GM12865 (cell line): Measurements from ENCODE around the gene TRIM27.
A peak's percentile ranks its signal among the peaks of the same experiment; 100 is the strongest.
"Not testable (repeated sequence)": the region's sequence is repeated elsewhere in the genome, so short reads cannot be mapped to it uniquely, and the experiment has no call there.

Experiments used
- DNase-seq: peaks from one replicate; pipeline ENCODE4 v3.0.0; 2010; ENCODE audit warnings: low read depth
- H3K4me3 ChIP-seq: 2 replicates; pipeline ENCODE4 v1.5.1; 2011; ENCODE audit warnings: mild to moderate bottlenecking, low read depth, low read length, control low read depth
- TF ChIP-seq, protein P1 (sequence below): IDR thresholded peaks from 2 replicates; pipeline ENCODE4 v1.5.1; 2011; ENCODE audit warnings: low read length, control low read depth, low read depth, inconsistent platforms; ENCODE audit not compliant: insufficient read depth; ENCODE audit errors: missing control alignments

The TRIM27 gene, protein sequence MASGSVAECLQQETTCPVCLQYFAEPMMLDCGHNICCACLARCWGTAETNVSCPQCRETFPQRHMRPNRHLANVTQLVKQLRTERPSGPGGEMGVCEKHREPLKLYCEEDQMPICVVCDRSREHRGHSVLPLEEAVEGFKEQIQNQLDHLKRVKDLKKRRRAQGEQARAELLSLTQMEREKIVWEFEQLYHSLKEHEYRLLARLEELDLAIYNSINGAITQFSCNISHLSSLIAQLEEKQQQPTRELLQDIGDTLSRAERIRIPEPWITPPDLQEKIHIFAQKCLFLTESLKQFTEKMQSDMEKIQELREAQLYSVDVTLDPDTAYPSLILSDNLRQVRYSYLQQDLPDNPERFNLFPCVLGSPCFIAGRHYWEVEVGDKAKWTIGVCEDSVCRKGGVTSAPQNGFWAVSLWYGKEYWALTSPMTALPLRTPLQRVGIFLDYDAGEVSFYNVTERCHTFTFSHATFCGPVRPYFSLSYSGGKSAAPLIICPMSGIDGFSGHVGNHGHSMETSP

DNA sequence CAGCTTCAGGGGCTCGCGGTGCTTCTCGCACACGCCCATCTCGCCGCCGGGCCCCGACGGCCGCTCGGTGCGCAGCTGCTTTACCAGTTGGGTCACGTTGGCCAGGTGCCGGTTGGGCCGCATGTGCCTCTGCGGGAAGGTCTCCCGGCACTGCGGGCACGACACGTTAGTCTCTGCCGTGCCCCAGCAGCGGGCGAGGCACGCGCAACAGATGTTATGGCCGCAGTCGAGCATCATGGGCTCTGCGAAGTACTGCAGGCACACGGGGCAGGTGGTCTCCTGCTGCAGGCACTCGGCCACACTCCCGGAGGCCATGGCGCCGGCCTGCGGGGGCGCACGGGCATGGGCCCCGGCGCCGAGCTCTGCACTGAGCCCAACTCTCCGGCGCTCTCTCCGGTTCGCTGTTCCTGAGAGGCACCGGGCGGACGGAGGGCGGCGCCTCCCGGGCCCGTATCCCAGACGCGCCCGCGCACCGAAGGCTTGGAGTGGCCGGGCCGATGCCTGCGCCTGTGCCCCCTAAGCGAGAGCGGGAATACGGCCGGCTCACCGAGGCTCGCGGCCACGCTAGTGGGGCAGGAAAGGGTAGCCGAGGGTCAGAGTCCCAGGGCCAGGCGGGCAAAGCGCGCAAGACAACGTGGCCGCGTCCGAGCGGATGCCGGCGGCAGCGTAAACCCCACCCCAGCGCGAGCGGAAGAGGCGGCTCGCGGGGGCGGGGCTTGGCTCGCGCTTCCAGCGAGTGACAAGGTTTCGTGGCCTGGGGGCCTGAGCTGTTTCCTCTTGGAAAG, at the start of gene TRIM27:
Gene TRIM27 (minus strand): TSS at position 668 of the 785 bp plus-strand sequence. CDS start 353 bp downstream, at position 315.
- peak within 1 kb of the TSS; percentile 98 for H3K4me3 ChIP-seq
- TF ChIP-seq, protein P1, sequence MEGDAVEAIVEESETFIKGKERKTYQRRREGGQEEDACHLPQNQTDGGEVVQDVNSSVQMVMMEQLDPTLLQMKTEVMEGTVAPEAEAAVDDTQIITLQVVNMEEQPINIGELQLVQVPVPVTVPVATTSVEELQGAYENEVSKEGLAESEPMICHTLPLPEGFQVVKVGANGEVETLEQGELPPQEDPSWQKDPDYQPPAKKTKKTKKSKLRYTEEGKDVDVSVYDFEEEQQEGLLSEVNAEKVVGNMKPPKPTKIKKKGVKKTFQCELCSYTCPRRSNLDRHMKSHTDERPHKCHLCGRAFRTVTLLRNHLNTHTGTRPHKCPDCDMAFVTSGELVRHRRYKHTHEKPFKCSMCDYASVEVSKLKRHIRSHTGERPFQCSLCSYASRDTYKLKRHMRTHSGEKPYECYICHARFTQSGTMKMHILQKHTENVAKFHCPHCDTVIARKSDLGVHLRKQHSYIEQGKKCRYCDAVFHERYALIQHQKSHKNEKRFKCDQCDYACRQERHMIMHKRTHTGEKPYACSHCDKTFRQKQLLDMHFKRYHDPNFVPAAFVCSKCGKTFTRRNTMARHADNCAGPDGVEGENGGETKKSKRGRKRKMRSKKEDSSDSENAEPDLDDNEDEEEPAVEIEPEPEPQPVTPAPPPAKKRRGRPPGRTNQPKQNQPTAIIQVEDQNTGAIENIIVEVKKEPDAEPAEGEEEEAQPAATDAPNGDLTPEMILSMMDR: no peak
- peak; percentile 93 for DNase-seq

DNA sequence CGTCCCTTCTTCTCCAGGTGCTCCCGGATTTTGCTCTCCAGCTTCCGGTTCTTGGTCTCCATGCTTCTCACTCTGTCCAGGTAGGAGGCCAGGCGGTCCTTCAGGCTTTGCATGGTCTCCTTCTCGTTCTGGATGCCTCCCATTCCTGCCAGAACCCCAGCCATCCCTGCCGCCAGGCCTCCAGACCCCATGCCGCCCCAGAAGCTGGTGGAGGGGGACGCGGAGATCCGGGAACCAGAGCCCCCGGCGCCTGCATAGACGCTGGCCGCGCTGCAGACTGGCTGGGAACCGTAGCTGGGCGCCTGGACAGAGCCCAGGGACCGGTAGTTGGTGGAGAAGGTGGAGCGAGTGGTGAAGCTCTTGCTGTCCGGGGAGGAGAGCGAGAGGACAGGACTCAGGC, 46.3 kb upstream of the TRIM27 start:
- H3K4me3 ChIP-seq, DNase-seq: not testable (repeated sequence)

DNA sequence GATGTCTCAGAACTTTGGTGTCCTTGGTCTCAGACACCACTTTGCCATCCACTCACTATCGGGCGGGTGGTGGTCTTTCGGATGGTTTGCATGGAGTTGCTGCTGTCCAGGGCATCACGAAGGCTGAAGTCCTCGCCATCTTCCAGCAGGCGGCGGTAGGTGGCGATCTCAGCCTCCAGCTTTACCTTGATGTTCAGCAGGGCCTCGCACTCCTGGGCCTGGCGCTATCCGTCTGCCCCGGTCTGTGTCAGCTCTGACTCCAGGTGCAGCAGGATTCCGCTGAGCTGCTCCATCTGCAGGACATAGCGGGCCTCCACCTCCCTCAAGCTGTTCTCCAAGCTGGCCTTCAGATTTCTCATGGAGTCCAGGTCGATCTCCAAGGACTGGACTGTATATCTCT, 45.3 kb upstream of the TRIM27 start:
- TF ChIP-seq, protein P1: no peak
- no peak overlapping the region for H3K4me3 ChIP-seq
- no peak for DNase-seq

DNA sequence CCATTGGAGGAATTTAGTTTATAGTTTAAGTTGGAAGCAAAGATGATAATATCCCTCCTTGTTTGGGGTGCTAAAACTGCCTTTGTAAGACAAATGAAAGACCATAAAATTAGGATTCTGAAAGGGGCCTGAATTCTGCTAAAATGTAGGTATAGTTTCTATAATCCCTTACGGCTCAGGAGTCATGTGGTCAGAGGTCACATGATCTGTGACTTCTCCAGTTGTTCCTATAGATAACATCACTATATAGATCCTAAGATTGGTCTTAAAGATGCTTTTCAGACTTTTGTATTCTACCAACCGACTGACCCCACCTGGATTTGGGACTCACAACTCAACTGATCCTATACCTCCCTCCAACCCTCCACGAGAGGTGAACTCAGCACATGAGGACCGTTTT, 44.7 kb upstream of the TRIM27 start:
- TF ChIP-seq, protein P1: no peak
- DNase-seq: no peak
- no peak overlapping the region for H3K4me3 ChIP-seq

DNA sequence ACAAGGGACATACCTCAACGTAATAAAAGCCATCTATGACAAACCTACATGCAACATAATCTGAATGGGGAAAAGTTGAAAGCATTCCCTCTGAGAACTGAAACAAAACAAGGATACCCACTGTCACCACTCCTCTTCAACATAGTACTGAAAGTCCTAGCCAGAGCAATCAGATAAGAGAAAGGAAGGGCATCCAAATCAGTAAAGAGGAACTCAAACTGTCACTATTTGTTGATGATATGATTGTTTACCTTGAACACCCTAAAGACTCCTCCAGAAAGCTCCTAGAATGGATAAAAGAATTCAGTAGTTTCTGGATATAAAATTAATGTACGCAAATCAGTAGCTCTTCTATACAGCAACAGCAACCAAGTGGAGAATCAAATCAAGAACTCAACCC, 41.9 kb upstream of the TRIM27 start:
- no peak overlapping the region for H3K4me3 ChIP-seq
- no peak for DNase-seq
- TF ChIP-seq, protein P1: no peak

DNA sequence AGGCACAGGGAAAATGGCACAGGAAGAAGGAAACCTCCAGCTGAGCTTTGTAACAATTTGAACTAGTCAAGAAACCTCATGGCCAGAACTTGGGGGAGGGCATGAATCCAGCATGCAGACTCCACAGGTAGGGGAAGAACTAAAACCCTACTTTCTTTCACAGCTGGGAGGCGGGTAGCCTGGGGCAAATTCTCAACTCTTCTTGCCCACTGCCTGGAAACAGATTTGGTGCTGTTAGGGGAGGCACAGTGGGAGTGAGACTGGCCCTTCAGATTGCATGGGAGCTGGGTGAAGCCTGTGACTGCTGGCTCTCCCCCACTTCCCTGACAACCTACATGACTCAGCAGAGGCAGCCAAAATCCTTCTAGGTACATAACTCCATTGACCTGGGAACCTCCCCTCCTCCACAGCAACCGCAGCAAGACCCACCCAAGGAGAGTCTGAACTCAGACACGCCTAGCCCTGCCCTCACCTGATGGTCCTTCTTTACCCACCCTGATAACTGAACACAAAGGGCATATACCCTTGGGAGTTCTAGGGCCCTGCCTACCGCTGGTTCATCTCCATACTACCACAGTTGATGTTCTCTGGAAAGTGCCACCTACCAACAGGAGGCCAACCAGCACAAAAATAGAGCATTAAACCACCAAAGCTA, 37.2 kb upstream of the TRIM27 start:
- DNase-seq: no peak
- H3K4me3 ChIP-seq: no peak overlapping the region
- TF ChIP-seq, protein P1: no peak

DNA sequence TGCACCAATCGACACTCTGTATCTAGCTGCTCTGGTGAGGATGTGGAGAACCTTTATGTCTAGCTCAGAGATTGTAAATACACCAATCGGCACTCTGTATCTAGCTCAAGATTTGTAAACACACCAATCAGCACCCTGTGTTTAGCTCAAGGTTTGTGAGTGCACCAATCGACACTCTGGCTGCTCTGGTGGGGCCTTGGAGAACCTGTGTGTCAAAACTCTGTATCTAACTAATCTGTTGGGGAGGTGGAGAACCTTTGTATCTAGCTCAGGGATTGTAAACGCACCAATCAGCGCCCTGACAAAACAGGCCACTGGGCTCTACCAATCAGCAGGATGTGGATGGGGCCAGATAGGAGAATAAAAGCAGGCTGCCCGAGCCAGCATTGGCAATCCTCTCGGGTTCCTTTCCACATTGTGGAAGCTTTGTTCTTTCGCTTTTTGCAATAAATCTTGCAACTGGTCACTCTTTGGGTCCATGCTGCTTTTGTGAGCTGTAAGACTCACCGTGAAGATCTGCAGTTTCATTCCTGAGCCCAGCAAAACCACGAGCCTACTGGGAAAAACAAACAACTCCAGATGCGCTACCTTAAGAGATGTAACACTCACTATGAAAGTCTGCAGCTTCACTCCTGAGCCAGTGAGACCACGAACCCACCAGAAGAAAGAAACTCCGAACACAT, 34.9 kb upstream of the TRIM27 start:
- not testable (repeated sequence) for DNase-seq, H3K4me3 ChIP-seq

DNA sequence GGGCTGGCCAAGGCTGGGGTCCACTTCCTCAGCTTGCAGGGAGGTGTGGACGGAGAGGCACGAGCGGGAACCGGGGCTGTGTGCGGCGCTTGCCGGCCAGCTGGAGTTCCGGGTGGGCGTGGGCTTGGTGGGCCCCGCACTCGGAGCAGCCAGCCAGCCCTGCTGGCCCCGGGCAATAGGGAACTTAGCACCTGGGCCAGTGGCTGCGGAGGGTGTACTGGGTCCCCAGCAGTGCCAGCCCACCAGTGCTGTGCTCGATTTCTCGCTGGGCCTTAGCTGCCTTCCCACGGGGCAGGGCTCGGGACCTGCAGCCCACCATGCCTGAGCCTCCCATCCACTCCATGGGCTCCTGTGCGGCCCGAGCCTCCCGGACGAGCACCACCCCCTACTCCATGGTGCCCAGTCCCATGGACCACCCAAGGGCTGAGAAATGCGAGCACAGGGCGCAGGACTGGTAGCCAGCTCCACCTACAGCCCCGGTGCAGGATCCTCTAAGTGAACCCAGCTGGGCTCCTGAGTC, 34.1 kb upstream of the TRIM27 start:
- not testable (repeated sequence) for DNase-seq, H3K4me3 ChIP-seq
